CD4-positive, alpha-beta T cell treated with Interleukin-21 for 1 hour (primary cell): ENCODE results near the gene SHC4.
"Not testable (repeated sequence)": the region's sequence is repeated elsewhere in the genome, so short reads cannot be mapped to it uniquely, and the experiment has no call there.

Experiments used
- DNase-seq: peaks from one replicate; pipeline ENCODE4 v3.0.0-alpha.2; 2020

Gene SHC4

GRCh38 chr15:48922046-48922445 is 41.7 kb downstream of the SHC4 start:
- DNase-seq, result no peak

GRCh38 chr15:48916721-48917120 is 47.0 kb downstream of the SHC4 start:
- DNase-seq, result no peak

GRCh38 chr15:48915861-48916260 is 47.9 kb downstream of the SHC4 start:
- DNase-seq, result no peak

- DNase-seq, result no peak
These were observed 49.0 kb downstream of the SHC4 start for GRCh38 chr15:48914717-48915116.

- DNase-seq, result no peak
These were observed 50.6 kb downstream of the SHC4 start for GRCh38 chr15:48913141-48913540.

GRCh38 chr15:48910554-48910953 is 53.2 kb downstream of the SHC4 start:
- not testable (repeated sequence) for DNase-seq

- not testable (repeated sequence) for DNase-seq
These were observed 54.4 kb downstream of the SHC4 start for GRCh38 chr15:48909313-48909712.

- DNase-seq, result no peak
These were observed 57.9 kb downstream of the SHC4 start for GRCh38 chr15:48905847-48906246.

GRCh38 chr15:48905216-48905615 is 58.5 kb downstream of the SHC4 start:
- no peak for DNase-seq

GRCh38 chr15:48904758-48905157 is 59.0 kb downstream of the SHC4 start:
- DNase-seq, result no peak

- DNase-seq, result no peak
These were observed 63.9 kb downstream of the SHC4 start for GRCh38 chr15:48899793-48900192.

GRCh38 chr15:48898446-48898845 is 65.3 kb downstream of the SHC4 start:
- DNase-seq, result no peak

GRCh38 chr15:48898032-48898431 is 65.7 kb downstream of the SHC4 start:
- no peak for DNase-seq

GRCh38 chr15:48896869-48897814 is 66.6 kb downstream of the SHC4 start:
- no peak for DNase-seq

- DNase-seq, result no peak
These were observed 70.4 kb downstream of the SHC4 start for GRCh38 chr15:48893311-48893710.

GRCh38 chr15:48891232-48891765 is 72.4 kb downstream of the SHC4 start:
- no peak for DNase-seq

GRCh38 chr15:48890375-48890972 is 73.2 kb downstream of the SHC4 start:
- DNase-seq, result no peak

GRCh38 chr15:48889925-48890324 is 73.8 kb downstream of the SHC4 start:
- DNase-seq, result no peak

GRCh38 chr15:48888836-48889235 is 74.9 kb downstream of the SHC4 start:
- no peak for DNase-seq

GRCh38 chr15:48888191-48888590 is 75.5 kb downstream of the SHC4 start:
- no peak for DNase-seq

- no peak for DNase-seq
These were observed 76.6 kb downstream of the SHC4 start for GRCh38 chr15:48887144-48887543.

GRCh38 chr15:48883699-48884098 is 80.0 kb downstream of the SHC4 start:
- no peak for DNase-seq

GRCh38 chr15:48880070-48880634 is 83.6 kb downstream of the SHC4 start:
- DNase-seq, result no peak
